ENCODE measurements around the gene ELF2. TPM values are rescaled to one million over a fixed set of nuclear protein-coding genes. Genes with fewer than 3 reads are reported as not detected.

Gene ELF2
- total and polyA plus RNA-seq, 2 donors (not counting 3 experiments of a cell fraction or from before 2014, with no cell fraction given), result 16.4 to 35.1 TPM

DNA sequence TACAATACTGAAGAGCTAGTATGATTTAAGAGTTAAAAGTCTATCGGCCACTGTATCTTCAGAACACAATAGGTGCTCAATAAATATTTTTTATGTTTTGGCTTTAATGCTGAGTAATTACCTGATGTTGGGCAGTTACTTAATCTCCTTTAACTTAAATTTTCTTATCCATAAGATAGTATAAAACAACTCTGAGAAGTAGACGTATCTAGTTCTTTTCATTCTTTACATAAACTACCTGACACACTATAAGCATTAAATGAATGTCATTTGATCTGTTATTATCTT lies 22.9 kb downstream of the ELF2 start:
- BruUV-seq (replicated peaks), result no TSS peak
- no peak for DNase-seq (ENCODE audit: low read depth, low spot score)
- H3K79me2 ChIP-seq (ENCODE audit: control insufficient read depth, insufficient read depth, low read length), result no peaks in the 10 kb centered on the region
- no peak for FAIRE-seq
- CTCF ChIA-PET, result interaction anchor here (0.9 to 2.4 kb wide), 6 partner anchors 14 to 123 kb away, joined by 3 to 11 read pairs (median 4); no protein-coding TSS in a partner anchor
- H3K9me1 ChIP-seq (replicated peaks; ENCODE audit: control insufficient read depth, extremely low read depth, insufficient read depth, low read length), result no peaks in the 10 kb centered on the region
- dilution Hi-C loops (cut with MboI; ENCODE audit: extremely low pct_ligation_motif_present, low sequenced_read_pairs) (no loop called here), intact Hi-C loops (cut with micrococcal nuclease) (no loop called here)
- H3K9me3 ChIP-seq (replicated peaks; ENCODE audit: control insufficient read depth, insufficient read depth, low read length), result no peaks in the 10 kb centered on the region
- no peak for TF ChIP-seq EZH2 (IDR thresholded peaks at IDR 0.05; ENCODE audit: borderline replicate concordance, low read depth, low read length, severe bottlenecking)
- TF ChIP-seq GATA2 (IDR thresholded peaks at IDR 0.05; ENCODE audit: insufficient read depth, insufficient read length, low read depth, low read length), result no peak
- TF ChIP-seq JUN (IDR thresholded peaks at IDR 0.05; ENCODE audit: borderline replicate concordance, insufficient read depth, insufficient read length, low read depth), result no peak
- no peak for TF ChIP-seq MAX (IDR thresholded peaks at IDR 0.05; ENCODE audit: insufficient read depth, insufficient read length)
- TF ChIP-seq, protein P1, sequence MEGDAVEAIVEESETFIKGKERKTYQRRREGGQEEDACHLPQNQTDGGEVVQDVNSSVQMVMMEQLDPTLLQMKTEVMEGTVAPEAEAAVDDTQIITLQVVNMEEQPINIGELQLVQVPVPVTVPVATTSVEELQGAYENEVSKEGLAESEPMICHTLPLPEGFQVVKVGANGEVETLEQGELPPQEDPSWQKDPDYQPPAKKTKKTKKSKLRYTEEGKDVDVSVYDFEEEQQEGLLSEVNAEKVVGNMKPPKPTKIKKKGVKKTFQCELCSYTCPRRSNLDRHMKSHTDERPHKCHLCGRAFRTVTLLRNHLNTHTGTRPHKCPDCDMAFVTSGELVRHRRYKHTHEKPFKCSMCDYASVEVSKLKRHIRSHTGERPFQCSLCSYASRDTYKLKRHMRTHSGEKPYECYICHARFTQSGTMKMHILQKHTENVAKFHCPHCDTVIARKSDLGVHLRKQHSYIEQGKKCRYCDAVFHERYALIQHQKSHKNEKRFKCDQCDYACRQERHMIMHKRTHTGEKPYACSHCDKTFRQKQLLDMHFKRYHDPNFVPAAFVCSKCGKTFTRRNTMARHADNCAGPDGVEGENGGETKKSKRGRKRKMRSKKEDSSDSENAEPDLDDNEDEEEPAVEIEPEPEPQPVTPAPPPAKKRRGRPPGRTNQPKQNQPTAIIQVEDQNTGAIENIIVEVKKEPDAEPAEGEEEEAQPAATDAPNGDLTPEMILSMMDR (IDR thresholded peaks at IDR 0.05; ENCODE audit: extremely low read depth in 1 of 2, insufficient read depth in 1 of 2, low read depth in 1 of 2, low read length in 2 of 2), result no peak
- TF ChIP-seq MYC (IDR thresholded peaks at IDR 0.05; ENCODE audit: low read depth, low read length), result no peak
- TF ChIP-seq POLR2AphosphoS5 (IDR thresholded peaks at IDR 0.05; ENCODE audit: insufficient read depth, low read depth, low read length), result no peak
- TF ChIP-seq FOS (IDR thresholded peaks at IDR 0.05; ENCODE audit: borderline replicate concordance, insufficient read depth, low read length), result no peak
- no peak for TF ChIP-seq POLR2A (IDR thresholded peaks at IDR 0.05; ENCODE audit: low read depth, low read length)
- no peak overlapping the region for H2AFZ ChIP-seq (ENCODE audit: low read depth, low read length)
- H3K27me3 ChIP-seq (ENCODE audit: control insufficient read depth in 2 of 2, insufficient read depth in 2 of 2, low read length in 2 of 2), result no peaks in the 10 kb centered on the region
- H3K4me2 ChIP-seq (ENCODE audit: insufficient read depth, low read length), result no peak overlapping the region
- H3K36me3 ChIP-seq (ENCODE audit: control insufficient read depth in 2 of 2, extremely low read depth in 1 of 2, insufficient read depth in 2 of 2, low read length in 2 of 2), result no peaks in the 10 kb centered on the region
- H4K20me1 ChIP-seq (replicated peaks; ENCODE audit: control insufficient read depth, extremely low read depth, insufficient read depth, low read length), result no peaks in the 10 kb centered on the region
- no peak overlapping the region for H3K27ac ChIP-seq (ENCODE audit: insufficient read depth, low read depth, low read length)
- no peak overlapping the region for H3K4me3 ChIP-seq (replicated peaks in 1 of 3; ENCODE audit: insufficient read depth in 1 of 3, low read depth in 1 of 3, low read length in 3 of 3)
- POLR2A ChIA-PET, result no interaction called here
- no peaks in the 10 kb centered on the region for H3K4me1 ChIP-seq (ENCODE audit: control insufficient read depth, extremely low read depth, insufficient read depth, low read length)
- no peak overlapping the region for H3K9ac ChIP-seq (replicated peaks; ENCODE audit: extremely low read depth, insufficient read depth, low read length)
